Activated naive CD8-positive, alpha-beta T cell treated with anti-CD3 and anti-CD28 coated beads for 36 hours (primary cell): ENCODE measurements around the gene TUBB2A. TPM values are rescaled to one million over a fixed set of nuclear protein-coding genes. Genes with fewer than 3 reads are reported as not detected.
"Not testable (repeated sequence)": the region's sequence is repeated elsewhere in the genome, so short reads cannot be mapped to it uniquely, and the experiment has no call there.

Source experiments
- DNase-seq: peaks from one replicate; pipeline ENCODE4 v3.0.0; 2021
- H3K27ac Mint-ChIP-seq: one replicate; pipeline ENCODE4 v1.8.0; 2022; ENCODE audit warnings: mild to moderate bottlenecking, moderate library complexity, mixed read lengths
- H3K27me3 Mint-ChIP-seq: one replicate; pipeline ENCODE4 v1.8.0; 2022; ENCODE audit warnings: mild to moderate bottlenecking, mixed read lengths
- H3K36me3 Mint-ChIP-seq: one replicate; pipeline ENCODE4 v1.8.0; 2021; ENCODE audit warnings: mild to moderate bottlenecking, mixed read lengths
- H3K4me1 Mint-ChIP-seq: one replicate; pipeline ENCODE4 v1.8.0; 2021; ENCODE audit warnings: mixed read lengths
- H3K4me3 Mint-ChIP-seq: one replicate; pipeline ENCODE4 v1.8.0; 2022; ENCODE audit warnings: mild to moderate bottlenecking, moderate library complexity, mixed read lengths
- H3K9me3 Mint-ChIP-seq: one replicate; pipeline ENCODE4 v1.8.0; 2022; ENCODE audit warnings: mixed read lengths
- total RNA-seq, 2 experiments: library from RNA; stranded (reverse); gene quantifications; one replicate each; pipeline ENCODE4 v1.2.3, GENCODE V29; 2021

TUBB2A gene
- total RNA-seq, 2 experiments from 2014 or later: 1.8 to 2.0 TPM

DNA sequence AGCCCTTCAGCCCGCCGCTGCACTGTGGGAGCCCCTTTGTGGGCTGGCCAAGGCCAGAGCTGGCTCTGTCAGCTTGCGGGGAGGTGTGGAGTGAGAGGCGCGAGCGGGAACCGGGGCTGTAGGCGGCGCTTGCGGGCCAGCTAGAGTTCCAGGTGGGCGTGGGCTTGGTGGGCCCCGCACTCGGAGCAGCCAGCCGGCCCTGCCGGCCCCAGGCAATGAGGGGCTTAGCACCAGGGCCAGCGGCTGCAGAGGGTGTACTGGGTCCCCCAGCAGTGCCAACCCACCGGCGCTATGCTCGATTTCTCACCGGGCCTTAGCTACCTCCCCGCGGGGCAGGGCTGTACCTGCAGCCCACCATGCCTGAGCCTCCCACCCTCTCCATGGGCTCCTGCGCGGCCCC, 13.3 kb upstream of the TUBB2A start:
- DNase-seq, H3K4me1 Mint-ChIP-seq, H3K9me3 Mint-ChIP-seq, H3K4me3 Mint-ChIP-seq, H3K27ac Mint-ChIP-seq, H3K27me3 Mint-ChIP-seq, H3K36me3 Mint-ChIP-seq: not testable (repeated sequence)

DNA sequence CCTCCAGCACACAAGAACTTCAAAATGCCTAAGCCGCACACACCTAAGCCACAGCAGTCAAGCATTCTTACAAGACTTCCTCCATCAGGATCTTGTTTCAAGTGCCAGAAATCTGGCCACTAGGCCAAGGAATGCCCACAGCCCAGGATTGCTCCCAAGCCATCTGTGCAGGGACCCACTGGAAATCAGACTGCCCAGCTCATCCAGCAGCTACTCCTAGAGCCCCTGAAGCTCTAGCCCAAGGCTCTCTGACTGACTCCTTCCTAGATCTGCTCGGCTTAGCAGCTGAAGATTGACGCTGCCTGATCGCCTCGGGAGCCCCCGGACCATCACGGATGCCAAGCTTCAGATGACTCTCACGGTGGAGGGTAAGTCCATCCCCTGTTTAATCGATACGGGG, 10.7 kb upstream of the TUBB2A start:
- H3K27me3 Mint-ChIP-seq, DNase-seq, H3K27ac Mint-ChIP-seq, H3K9me3 Mint-ChIP-seq, H3K36me3 Mint-ChIP-seq, H3K4me1 Mint-ChIP-seq, H3K4me3 Mint-ChIP-seq: not testable (repeated sequence)

DNA sequence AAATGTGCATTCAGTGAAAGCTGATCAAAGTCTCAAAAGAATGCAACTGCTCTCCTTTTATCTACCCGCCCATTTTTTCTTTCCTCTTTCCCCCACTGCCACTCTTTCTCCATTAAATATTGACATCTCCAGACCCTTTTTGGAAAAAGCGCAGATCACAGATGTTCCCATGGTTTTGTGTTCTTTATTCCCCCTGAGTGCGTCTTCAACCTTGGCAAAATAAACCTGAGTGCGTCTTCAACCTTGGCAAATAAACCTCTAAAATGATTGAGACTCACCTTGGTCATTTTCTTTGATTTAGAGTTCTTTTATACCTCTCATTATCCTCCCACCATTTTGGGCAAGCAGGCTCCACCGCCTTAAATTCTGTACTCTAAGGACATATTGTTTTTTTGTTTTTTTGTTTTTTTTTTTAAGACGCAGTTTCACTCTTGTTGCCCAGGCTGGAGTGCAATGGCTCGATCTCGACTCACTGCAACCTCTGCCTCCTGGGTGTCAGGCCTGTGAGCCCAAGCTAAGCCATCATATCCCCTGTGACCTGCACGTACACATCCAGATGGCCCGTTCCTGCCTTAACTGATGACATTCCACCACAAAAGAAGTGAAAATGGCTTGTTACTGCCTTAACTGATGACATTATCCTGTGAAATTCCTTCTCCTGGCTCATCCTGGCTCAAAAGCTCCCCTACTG, 9.3 kb upstream of the TUBB2A start:
- not testable (repeated sequence) for H3K36me3 Mint-ChIP-seq, H3K27me3 Mint-ChIP-seq, H3K9me3 Mint-ChIP-seq

DNA sequence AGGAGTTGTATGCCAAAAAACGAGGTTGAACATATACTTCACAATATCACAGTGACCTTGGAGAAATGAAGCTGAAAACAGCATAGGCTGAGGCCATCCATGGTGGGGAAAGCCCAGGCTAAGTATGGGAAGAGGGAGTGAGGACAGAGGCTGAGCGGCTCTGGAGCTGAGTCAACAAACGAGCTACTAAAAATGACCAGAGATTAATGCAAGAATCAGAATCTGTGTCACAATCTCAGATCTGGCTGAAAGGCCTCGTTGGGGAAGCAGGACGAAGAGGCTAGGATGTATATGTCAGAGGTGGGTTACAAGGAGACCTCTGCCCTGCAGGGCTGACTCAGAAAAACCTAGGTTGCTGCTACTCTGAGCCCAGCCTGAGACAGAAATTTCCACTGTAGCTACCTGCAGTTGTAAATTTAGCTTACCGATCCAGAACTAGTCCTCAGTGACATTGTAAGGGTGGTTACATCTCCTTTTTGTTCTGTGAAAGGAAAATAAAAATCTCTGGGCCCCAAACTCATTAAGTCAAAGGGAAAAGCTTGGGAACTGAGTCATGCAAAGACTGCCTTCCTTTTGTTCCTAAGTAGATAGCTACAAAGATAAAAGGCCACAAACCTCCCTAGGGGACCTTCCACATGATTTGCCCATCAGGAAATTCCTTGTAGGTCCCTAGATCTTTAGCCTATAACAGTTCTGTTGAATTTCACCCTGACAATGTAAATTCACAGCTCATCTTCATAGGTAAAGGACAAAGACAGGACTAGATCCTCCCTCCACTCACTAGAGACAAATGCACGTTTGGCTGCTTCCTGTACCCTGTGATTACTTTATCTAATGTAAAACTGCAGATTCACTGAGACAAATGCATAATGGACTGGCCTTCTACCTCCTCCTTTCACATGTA, 8.5 kb upstream of the TUBB2A start:
- Mint-ChIP-seq H3K36me3 (no peaks in the 10 kb centered on the region), H3K27ac (no peak overlapping the region), H3K9me3 (no peaks in the 10 kb centered on the region), H3K4me3 (no peak overlapping the region), H3K27me3 (peaks cover 5% of the 10 kb centered on the region), H3K4me1 (peaks cover 15% of the 10 kb centered on the region)
- no peak for DNase-seq

More for the DNA sequence above, 9.3 kb upstream of the TUBB2A start:
- H3K4me1 Mint-ChIP-seq: peaks cover 12% of the 10 kb centered on the region
- not testable (repeated sequence) for H3K27ac Mint-ChIP-seq, DNase-seq, H3K4me3 Mint-ChIP-seq

- Mint-ChIP-seq H3K36me3 (no peaks in the 10 kb centered on the region), H3K27ac (no peak overlapping the region), H3K4me1 (peaks cover 25% of the 10 kb centered on the region), H3K27me3 (peaks cover 5% of the 10 kb centered on the region), H3K4me3 (no peak overlapping the region), H3K9me3 (peaks cover 7% of the 10 kb centered on the region)
- no peak for DNase-seq
These were observed 7.0 kb upstream of the TUBB2A start for GRCh38 chr6:3164388-3164787.

DNA sequence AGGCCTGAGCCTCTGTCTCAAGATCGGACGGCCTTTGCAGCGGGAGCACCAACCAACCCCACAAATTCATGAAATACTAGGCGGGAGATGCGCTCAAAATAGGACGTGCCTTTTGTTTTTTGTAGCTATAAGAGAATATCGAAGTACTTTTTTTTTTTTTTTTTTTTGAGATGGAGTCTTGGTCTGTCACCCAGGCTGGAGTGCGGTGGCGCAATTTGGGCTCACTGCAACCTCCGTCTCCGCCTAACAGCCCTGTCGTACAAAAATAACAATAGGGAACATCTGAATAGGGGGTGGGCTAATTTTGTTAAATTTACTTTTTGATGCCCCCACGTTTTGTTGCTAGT, 5.9 kb upstream of the TUBB2A start:
- no peaks in the 10 kb centered on the region for H3K36me3 Mint-ChIP-seq
- H3K4me3 Mint-ChIP-seq: peak overlapping the region; percentile 86
- H3K4me1 Mint-ChIP-seq: peaks cover 29% of the 10 kb centered on the region
- H3K27me3 Mint-ChIP-seq: peaks cover 6% of the 10 kb centered on the region
- peak overlapping the region; percentile 71 for H3K27ac Mint-ChIP-seq
- peaks cover 7% of the 10 kb centered on the region for H3K9me3 Mint-ChIP-seq
- DNase-seq: no peak

DNA sequence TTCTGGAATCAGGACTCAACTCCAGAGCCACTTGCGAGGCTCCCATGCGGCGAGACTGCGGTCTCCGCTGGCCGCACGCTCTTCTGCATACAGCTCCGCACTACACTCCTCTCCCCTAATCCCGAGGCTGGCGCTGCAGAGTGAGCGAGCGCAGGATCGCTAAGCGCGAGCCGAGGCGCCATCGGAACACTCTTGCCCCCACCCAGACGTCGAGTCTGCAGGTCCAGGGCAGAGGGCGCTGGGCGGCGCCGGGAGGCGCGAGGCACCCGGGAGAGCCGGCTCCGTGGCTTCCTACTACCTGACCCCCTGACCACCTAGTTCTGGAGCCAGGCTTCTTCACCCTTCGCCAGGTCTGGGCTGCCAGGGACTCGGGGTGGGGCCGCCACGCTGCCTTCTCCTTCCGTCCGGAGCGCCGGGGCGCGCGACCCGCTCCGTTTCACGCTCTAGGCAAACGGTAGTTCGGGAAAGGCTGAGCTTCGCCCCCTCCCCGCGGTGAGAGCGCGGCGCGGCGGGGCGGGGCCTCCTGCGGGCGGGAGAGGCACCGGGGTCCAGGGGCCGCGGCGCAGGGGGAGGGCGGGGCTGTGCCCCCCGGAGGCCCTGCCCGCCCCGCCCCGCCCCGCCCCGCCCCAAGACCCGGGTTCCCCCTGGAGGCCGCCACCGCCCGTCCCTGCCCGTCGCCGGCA, 5.4 kb upstream of the TUBB2A start:
- Mint-ChIP-seq H3K9me3 (peaks cover 7% of the 10 kb centered on the region), H3K27ac (peak overlapping the region; percentile 71), H3K27me3 (peaks cover 9% of the 10 kb centered on the region), H3K36me3 (no peaks in the 10 kb centered on the region), H3K4me3 (peak overlapping the region; percentile 86), H3K4me1 (peaks cover 30% of the 10 kb centered on the region)
- DNase-seq: peak; percentile 64

DNA sequence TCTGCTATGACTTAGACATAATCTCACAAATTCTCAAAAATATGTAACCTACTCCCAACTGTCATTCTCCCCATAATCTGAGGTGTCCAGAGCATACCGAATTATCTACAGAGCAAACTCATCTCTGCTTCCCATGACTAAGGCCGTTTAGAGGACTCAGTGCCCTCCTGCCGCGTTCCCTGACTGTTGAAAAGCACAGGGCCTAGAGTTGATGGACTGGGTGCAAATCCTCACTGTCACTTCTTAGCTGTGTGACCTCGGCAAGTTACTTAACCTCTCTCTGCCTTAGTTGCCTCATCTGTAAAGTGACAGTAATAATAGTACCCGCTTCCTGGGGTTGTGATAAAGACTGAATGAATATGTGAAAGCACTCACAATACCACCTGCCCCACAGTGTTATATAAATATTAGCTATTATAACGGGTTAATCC, 4.7 kb upstream of the TUBB2A start:
- Mint-ChIP-seq H3K9me3 (peaks cover 7% of the 10 kb centered on the region), H3K4me3 (no peak overlapping the region), H3K4me1 (peaks cover 30% of the 10 kb centered on the region), H3K27ac (no peak overlapping the region), H3K27me3 (peaks cover 9% of the 10 kb centered on the region), H3K36me3 (no peaks in the 10 kb centered on the region)
- no peak for DNase-seq

DNA sequence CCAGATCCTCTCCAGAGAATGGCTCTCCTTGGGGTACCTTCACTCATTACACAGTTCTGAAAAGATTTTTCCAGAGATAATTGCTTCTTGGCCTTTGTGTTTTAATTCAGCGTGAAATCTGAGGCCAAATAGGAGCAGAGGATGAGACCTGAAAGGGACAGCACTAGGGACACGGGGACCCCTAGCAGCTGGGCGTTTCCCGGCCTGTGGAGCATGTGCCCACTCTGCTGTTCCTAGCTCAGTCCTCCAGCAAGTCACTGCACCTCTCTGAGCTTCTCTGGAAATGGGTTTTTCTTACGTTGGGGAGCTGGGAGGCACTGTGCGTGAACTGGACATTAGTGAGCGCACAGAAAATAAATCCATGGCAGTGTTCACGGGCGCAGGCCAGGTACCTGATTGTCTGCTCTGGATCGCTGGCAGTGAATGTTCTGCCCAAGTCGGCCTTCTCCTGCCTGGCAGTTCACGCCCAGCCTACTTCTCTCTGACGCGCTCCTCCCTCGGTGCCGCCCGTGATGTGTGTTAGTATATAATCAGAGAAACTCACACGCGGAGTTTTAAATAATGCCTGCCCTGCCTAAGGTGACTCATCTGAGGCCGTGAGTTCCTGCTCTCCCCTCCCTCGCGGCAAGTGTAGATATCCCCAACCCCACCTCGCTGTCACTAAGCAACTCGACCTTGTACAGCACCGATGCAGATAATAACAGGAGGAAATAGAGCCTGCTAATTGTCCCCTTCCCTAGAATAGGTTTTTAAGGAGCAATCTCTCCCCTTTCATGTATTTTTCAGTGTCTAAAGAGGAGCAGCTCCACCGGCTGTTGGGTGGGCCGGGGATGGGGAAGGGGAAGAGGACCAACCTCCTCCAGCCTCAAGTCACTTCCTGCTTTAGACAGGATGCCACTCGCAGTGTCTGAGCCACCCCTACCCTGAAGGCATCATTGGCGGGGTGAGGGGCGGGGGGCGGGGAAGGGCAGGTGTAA, 2.7 kb upstream of the TUBB2A start:
- H3K36me3 Mint-ChIP-seq: no peaks in the 10 kb centered on the region
- peaks cover 35% of the 10 kb centered on the region for H3K4me1 Mint-ChIP-seq
- no peak overlapping the region for H3K4me3 Mint-ChIP-seq
- H3K9me3 Mint-ChIP-seq: peaks cover 7% of the 10 kb centered on the region
- peak overlapping the region; percentile 49 for H3K27ac Mint-ChIP-seq
- DNase-seq: peak; percentile 47
- H3K27me3 Mint-ChIP-seq: peaks cover 13% of the 10 kb centered on the region

DNA sequence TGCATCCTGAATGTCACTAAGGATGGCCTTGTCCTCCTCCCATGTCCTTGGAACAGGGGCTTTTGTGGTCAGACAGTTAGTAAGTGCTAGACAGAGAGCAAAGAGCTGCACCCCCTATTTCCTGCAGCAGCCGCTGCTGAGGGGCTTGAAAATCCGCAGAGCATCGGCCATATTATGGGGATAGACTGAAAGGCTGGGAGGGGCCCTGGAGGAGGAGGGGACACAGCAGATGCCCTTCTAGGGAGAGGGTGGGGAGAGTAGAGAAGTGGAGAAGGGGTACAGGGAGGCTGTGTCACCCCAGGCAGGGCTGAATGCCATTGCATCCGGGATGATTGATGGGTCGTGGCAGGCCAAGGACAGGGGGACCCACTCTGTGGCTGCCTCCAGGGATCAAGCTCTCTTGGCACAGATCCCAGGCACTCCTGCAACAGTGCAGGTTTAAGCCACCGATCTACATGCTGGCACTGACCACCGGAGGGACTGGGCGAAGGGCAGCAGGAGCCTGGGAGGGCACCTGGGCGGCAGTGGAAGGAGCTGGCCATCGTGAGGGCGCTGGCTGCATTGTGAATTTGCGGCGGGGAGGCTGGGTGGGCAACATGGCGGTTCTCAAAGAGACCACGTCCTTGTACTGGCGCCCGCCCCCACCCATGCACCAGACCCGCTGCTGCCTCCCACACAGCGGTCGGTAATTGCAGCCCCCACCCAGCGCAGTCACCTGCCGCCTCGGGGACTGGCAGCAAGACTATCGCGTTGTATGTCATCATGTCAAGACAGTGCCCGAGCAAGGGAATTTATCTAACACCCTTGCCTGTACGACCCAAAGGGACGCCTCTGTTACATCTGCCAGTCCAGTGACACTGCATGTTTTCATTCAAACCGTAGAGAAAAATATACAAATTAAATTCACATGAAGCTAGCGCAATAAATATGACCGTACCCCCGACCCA, 887 bp downstream of the TUBB2A start:
- not testable (repeated sequence) for H3K36me3 Mint-ChIP-seq, H3K9me3 Mint-ChIP-seq
- peak; percentile 26 for DNase-seq

DNA sequence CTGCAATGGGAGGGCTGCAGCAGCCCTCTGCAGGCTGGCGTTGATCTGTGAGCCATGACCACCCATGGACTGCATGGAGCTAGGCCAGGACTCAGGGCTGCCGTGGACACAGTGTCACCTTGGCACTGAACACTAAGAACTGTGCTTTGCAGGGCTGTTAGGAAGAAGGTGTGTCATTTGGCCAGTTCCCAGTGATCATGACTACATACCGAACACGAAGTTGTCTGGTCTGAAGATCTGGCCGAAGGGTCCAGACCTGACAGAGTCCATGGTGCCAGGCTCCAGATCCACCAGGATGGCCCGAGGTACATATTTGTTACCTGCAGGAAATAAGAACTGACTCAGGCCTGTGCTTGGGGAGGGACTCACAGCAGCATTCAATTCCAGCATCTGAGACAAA, 1.9 kb downstream of the TUBB2A start:
- DNase-seq, H3K36me3 Mint-ChIP-seq, H3K27ac Mint-ChIP-seq, H3K4me3 Mint-ChIP-seq, H3K9me3 Mint-ChIP-seq, H3K27me3 Mint-ChIP-seq: not testable (repeated sequence)
- H3K4me1 Mint-ChIP-seq: peaks cover 19% of the 10 kb centered on the region

More for the DNA sequence above, 887 bp downstream of the TUBB2A start:
- peak overlapping the region; percentile 79 for H3K4me3 Mint-ChIP-seq
- not testable (repeated sequence) for H3K27me3 Mint-ChIP-seq
- H3K4me1 Mint-ChIP-seq: peaks cover 23% of the 10 kb centered on the region
- peak overlapping the region; percentile 72 for H3K27ac Mint-ChIP-seq

GRCh38 chr6:3152689-3153088, 4.7 kb downstream of the TUBB2A start:
- H3K4me1 Mint-ChIP-seq: peaks cover 5% of the 10 kb centered on the region
- no peak overlapping the region for H3K27ac Mint-ChIP-seq
- H3K27me3 Mint-ChIP-seq: peaks cover 4% of the 10 kb centered on the region
- peaks cover 3% of the 10 kb centered on the region for H3K36me3 Mint-ChIP-seq
- no peaks in the 10 kb centered on the region for H3K9me3 Mint-ChIP-seq
- no peak for DNase-seq
- H3K4me3 Mint-ChIP-seq: no peak overlapping the region

- no peak overlapping the region for H3K4me3 Mint-ChIP-seq
These were observed 5.7 kb downstream of the TUBB2A start for GRCh38 chr6:3151691-3152090.

More at GRCh38 chr6:3151691-3152090, 5.7 kb downstream of the TUBB2A start:
- H3K36me3 Mint-ChIP-seq: peaks cover 8% of the 10 kb centered on the region
- no peak for DNase-seq
- H3K27me3 Mint-ChIP-seq: peaks cover 4% of the 10 kb centered on the region
- H3K4me1 Mint-ChIP-seq: peaks cover 2% of the 10 kb centered on the region
- no peaks in the 10 kb centered on the region for H3K9me3 Mint-ChIP-seq
- no peak overlapping the region for H3K27ac Mint-ChIP-seq
